RPMI7951 (cell line): Measurements from ENCODE around the gene RAB40B. TPM values are rescaled to one million over a fixed set of nuclear protein-coding genes. Genes with fewer than 3 reads are reported as not detected.
A peak's percentile ranks its signal among the peaks of the same experiment; 100 is the strongest.

Experiments used
- DNase-seq: peaks from one replicate; pipeline ENCODE4 v3.0.0-alpha.2; 2012; ENCODE audit warnings: low read depth
- total RNA-seq: library from RNA; depleted of rRNA; stranded (reverse); fragments of >200 nt; shearing (Covaris generic); gene quantifications from 2 replicates; pipeline ENCODE4 v1.2.3, GENCODE V29; 2014

The RAB40B gene
- total RNA-seq, 1 experiment from 2014 or later, result 7.3 TPM

DNA sequence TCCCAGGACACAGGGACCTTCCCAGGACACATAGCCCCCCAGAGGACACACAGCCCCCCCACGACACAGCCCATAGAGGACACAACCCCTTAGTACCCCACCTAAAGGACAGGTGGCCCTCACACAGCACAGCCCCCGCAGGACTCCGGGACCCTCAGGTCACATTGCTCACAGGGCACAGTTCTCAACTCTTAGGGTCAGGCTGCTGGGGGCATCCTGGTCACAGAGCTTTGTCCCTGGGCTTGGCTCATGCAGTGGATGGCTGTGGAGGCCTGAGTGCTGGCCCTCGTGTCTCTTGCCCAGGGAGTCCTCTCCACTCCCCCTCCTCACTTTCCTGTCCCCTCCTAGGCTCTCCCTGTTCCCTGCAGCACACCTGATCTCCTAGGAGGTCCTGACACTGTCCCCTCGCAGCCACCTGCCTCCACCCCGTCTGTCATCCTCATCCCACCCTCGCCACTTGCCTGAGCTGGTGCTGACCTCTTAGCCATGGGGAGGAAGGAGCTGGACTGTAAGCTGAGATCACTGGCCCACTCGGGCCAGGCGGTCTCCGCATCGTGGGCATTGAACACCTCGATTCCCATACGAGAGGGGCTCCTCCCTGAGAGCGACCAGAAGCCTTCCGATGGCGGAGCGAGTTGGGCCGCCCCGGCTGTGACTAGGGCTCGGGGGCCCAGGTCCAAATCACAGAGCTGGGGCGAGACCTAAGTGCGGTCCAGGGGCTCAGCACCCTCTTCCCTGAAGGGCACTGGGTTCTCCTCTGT lies 48.8 kb downstream of the RAB40B start:
- no peak for DNase-seq

DNA sequence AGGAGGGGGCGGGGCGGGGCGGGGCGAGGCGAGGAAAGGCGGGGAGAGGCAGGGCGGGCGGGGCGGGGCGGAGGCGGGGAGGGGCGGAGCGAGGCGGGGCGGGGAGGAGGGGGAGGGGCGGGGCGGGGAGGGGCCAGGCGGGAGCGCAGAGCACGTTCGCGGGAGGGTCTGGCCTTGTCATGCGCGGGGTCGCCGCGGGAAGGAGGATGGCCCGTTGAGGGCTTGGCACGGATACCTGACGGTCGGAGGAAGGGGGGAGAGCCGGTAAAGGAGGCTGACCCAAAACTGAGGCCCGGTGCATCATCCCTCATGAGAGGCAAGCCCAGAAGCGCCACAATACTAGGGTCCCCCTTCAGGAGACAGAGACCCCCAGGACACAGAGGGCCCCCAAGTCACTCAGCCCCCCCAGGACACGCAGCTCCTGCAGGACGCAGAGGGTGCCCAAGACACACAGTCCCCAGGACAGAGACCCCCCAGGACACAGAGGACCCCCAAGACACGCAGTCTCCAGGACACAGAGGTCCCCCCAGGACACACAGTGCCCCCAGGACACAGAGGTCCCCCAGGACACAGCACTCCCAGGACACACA lies 49.7 kb downstream of the RAB40B start:
- DNase-seq, result peak; percentile 18

DNA sequence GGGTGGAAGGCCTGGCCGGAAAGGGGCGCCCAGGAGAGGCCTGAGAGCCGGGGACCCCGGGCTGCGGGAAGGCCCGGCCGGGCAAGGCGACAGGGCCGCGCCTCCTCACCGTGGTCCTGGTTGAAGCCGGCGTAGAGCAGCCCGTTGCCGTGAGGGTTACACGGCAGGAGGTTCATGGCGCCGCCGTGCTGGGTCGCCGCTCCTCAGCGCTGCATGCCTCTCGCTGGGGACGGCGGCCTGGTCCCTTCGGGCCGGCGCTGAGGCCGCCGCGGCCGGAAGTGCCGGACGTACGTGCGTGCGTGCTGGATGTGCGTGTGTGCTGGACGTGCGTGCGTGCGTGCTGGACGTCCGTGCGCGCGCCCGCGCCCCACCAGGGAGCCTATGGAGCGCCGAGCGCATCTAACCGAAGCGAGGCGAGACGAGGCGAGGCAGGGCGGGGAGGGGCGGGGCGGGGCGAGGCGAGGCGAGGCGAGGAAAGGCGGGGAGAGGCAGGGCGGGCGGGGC lies 50.3 kb downstream of the RAB40B start, which contains the start of gene WDR45B:
TSS of gene WDR45B (minus strand) at position 280 of the 504 bp plus-strand sequence. CDS start at position 176, 104 bp downstream.
- DNase-seq, result peak; percentile 94

DNA sequence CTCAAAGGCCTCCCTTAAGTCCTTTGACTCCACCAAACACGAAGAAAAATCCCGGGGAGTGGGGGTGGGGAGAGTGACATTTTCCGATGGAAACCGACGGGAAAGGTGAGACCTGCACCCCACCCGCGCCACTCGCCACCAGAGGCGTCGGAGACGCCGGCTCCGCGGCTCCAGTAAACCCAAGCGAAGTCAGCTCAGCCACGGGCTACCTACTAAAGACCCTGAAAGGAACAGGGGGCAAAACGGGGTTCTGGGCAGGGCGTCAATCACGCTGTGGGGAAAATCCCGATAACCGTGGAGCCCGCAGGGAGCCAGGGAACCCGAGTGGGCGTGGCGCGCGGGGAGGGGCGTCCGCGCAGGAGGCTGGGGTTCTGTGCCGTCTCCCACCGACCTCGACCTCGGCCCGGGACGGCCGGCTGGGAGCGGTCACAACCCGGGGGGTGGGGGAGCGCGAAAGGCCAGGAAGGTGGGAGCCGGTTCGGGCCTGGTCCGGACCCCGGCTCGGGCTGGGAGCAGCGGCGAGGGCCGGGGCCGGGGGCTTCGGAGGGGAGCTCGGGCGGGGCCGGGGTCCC lies 50.8 kb downstream of the RAB40B start:
- no peak for DNase-seq

DNA sequence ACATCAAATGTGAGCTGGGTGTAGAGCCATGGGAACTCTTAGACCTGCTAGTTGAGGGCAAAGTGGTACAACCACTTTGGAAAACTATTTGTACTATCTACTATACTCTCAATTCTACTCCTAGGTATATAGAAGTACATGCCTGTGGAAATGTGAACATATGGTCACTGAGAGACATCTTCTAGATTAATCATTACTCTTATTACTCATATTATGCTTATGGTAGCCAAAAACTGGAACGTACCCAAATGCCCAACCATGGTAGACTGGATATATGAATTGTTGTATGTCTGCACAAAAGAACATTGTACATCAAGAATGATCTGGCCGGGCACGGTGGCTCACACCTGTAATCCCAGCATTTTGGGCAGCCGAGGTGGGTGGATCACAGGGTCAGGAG lies 53.0 kb downstream of the RAB40B start:
- no peak for DNase-seq

DNA sequence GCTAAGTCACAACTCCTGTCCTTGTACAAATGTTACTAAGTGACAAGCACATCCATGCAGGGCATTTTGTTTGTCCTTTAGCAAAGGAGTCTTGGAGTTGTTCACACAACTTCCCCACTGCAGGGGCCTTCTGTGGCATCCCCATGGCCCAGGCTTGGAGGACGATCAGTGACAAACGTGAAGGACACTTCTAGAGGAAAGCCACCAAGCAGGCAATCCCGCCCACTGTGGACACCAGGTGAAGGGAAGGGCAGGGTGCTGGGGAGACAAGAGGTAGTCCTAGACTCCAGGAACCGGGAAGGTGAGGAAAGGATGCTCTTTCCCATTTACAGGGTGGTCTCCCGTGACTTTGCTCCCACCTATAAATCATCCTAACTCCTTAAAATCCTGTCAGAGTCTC lies 54.4 kb downstream of the RAB40B start:
- no peak for DNase-seq

DNA sequence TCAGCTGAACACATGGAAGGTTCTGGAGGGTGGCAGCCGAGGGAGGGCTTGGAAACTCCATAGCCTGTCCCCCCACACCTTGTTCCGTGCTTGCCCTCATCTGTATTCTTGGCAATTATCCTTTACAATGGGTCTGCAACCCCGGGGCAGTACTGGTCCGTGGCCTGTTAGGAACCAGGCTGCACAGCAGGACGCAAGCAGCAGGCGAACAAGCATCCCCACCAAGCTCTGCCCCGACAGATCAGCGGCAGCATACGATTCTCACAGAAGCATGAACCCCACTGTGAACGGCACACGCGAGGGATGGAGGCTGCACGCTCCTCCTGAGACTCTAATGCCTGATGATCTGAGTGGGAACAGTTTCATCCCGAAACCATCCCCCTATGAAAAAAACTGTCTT lies 56.5 kb downstream of the RAB40B start:
- no peak for DNase-seq

DNA sequence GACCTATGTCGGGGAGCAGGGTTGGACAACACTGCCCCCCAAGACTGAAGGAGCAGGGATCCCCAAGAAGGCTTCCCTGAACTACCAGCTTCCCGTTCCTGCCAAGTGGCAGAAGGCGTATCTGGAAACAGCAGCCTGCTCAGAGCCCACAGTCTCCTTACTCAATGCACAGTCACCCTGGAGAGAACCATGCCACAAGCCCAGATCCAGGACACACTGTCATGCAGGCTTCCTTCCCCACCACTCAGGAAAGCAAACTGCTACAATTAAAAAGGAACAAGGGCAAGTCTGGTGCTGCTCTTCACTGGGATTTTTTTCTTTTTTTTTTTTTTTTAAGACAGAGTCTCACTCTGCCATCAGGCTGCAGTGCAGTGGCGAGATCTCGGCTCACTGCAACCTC lies 58.5 kb downstream of the RAB40B start:
- DNase-seq, result no peak

DNA sequence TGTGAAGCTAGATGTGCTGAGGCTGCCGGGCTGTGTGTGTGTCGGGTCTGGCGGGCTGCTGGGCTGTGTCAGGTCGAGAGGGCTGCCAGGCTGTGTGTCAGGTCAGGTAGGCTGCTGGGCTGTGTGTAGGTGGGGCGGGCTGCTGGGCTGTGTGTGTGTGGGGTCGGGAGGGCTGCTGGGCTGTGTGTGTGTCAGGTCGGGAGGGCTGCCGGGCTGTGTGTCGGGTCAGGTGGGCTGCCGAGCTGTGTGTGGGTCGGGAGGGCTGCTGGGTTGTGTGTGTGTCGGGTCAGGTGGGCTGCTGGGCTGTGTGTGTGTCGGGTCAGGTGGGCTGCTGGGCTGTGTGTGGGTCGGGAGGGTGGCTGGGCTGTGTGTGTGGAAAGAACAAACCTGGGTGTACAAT lies 58.9 kb downstream of the RAB40B start:
- no peak for DNase-seq

DNA sequence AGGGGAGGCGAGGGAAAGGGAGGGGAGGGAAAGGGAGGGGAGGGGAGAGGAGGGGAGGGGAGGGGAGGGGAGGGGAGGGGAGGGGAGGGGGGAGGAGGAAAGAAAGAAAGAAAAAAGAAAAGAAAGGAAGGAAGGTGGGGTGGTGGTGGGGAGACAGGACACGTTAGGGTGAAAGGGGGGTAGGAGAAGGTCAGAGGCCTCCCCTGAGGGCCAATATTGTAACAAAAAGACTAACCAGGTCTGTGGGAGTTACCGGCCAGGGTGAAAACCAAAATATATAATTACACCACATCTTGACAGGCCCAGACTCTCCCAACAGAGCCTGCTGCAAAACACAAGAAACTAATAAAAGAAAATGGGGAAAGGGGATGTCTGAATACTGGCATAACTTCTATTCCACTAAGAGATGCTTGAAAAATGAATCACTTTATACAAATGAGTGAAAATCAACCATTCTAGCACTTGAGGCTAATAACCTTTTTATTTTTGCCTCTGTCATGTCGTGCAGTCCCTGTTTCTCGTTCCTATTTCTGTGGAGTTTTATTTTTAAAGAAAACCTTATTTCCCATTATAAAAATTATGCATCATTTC lies 60.2 kb downstream of the RAB40B start:
- DNase-seq, result no peak

DNA sequence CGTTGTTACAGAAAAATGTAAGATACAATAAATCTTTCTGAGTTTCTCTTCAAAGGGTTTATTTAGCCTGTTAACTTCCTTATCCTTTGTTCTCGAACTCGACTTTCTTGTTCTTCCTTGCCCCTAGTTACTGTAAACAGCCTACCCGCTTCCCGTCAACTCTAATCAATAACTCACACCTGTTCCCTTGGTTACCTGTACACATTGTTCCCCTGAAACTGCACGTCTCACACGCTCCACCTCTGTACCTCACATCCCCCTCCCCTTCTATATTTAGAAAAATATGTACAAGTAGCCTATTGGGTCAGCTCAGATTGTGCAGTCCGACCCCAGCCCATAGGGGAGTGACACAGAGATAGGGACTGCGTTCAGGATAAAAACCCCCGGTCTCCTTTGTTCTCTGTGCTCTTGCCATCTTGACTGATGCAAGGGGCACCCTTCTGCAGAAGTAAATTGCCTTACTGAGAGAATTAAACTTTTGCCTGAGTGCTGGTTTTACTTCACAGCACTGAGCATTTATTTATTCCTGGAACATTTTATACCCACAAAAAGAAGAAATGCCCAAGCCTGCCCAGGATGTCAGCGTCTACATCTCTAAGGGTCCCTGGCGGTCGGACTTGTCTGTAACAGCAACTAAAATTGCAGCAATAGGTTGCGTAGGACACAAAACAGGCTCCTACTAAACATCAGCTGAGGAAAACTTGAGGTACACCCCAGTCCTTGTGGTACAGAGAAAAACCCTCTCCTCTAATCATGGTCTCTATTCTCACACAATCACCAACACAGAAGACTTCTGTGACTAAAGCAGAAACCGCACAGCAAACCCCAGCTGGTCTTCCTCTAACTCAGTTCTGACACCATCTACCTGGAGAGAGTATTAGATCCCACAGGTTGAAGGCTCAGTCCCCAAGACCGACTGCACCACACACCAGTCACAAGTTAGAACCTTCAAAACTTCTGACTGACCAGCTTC lies 61.6 kb downstream of the RAB40B start:
- no peak for DNase-seq

DNA sequence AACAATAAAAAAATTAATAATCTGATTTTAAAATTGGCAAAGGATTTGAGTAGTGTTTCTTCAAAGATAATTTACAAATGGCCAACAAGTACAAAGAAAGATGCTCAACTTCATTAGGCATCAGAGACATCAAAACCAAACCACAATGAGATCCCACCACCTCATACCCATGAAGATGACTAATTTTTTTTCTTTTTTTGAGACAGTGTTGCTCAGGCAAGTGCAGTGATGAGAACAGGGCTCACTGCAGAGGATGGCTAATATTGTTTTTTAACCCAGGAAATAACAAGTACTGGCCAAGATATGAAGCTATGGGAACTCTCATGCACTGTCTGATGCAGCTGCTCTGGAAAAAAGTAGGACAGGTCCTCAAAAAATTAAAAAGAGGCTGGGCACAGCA lies 65.2 kb downstream of the RAB40B start:
- no peak for DNase-seq

DNA sequence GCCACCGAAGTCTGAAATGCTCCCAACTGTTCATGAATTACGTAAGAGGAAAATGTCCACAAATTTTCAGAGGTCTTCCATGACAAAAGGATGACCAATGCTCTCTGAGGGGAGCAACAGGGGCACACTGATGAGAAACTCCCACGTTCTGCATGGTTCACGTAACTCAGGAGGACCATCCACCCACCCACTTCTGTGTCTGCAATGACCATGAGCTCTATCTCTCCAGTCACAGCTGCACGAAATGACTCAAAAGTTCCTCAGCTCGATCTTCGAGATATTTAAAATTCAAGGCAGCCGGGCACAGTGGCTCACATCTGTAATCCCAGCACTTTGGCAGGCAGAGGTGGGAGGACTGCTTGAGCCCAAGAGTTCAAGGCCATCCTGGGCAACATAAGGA lies 66.0 kb downstream of the RAB40B start:
- no peak for DNase-seq

DNA sequence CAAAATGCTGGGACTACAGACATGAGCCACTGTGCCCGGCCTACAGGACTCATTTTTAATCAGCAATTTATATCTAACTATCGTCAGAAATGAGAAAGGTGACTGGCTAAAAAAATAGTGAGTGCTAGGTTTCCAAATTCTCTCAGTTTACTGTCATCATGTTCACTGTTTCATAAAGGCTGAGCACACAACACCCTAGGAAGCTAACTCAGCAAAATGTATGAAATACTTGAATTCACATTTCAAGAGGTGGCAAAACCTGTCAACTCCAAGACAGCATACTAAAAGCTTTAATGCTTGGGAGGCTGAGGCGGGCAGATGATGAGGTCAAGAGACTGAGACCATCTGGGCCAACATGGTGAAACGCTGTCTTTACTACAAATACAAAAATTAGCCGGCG lies 67.0 kb downstream of the RAB40B start:
- no peak for DNase-seq

DNA sequence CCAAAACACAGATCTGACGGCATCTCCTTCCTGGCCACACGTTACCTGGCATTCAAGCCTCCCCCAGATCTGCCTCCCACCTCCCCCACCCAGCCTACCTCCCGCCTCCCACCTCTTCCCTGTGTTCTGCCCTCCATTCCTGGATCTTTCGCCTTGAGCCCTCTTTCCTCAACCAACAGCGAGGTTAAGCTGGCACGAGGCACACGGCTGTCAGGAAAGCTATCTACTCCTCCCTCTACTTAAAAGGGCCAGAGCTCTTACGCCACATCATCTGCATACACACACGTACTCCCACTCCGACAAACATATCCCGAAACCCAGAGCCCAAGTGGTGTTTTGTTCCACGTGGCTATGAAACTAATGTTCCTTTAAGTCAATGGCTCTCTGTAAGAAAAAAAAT lies 68.3 kb downstream of the RAB40B start:
- DNase-seq, result no peak

DNA sequence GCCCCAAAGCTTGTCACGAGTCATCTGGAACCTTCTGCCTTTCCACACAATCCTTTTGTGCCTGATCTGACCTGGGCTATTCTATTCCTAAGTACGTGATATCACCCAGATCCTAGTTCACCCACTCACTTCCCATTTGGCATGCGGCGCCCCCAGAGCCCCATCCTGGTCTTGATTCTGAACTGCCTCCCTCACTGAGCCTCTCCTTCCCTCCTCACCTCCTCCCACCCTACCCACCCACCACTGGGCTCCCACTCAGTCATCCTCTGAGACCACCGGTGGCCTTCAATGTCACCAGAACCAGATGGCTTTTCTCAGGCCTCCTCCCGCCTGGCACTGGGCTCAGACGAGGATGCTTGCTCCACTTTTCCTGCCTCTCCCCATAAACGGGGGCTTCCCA lies 68.8 kb downstream of the RAB40B start:
- no peak for DNase-seq

DNA sequence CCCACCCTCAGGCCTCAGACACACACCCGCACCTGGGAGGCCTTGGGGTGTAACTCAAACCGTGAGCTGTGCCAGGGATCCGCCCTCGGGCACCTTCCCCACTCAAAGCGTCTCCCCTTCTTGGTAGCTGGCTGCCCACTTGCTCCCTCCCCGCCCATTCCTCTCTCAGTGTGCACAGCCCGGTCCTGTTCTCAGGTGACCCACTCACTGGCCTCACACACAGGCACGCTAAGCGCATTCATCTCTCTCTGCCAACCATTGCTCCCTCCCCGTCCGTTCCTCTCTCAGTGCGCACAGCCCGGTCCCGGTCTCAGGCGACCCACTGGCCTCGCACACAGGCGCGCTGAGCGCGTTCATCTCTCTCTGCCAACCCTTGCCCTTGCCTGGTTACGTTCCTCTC lies 71.1 kb downstream of the RAB40B start:
- no peak for DNase-seq

DNA sequence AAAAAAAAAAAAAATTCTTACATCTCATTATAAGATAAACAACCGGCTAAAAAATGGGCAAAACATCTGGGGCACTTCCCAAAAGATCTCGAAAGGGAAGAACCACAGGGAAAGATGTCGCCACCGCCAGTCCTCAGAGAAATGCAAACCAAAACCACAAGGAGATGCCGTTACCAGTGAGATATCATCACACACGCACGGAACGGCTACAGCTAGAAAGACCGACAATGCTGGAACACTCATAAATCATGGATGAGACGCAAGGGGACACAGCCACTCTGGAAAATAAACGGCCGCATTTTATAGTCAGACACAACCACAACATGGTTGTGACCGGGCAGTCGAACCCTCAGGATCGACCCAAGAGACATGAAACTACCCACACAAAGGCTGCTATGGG lies 74.8 kb downstream of the RAB40B start:
- DNase-seq, result no peak

DNA sequence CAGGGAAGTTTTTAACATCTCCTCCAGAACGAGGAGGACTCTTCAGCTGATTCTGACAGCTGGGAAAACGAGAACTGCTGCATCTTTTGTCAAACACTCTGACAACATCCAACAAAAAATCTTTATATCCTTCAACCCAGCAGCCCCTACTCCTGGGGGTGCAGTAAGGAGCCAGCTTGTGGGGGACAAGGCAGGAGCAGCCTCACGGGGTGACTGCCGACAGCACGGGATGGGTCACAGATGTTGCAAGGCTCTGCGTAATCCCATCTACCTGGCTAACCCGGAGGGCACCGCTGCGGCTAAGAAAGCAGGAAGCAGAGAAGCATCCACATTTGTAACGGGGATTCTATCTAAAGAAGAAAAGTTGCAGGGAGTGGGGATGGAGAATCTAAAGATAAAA lies 78.9 kb downstream of the RAB40B start:
- DNase-seq, result no peak

DNA sequence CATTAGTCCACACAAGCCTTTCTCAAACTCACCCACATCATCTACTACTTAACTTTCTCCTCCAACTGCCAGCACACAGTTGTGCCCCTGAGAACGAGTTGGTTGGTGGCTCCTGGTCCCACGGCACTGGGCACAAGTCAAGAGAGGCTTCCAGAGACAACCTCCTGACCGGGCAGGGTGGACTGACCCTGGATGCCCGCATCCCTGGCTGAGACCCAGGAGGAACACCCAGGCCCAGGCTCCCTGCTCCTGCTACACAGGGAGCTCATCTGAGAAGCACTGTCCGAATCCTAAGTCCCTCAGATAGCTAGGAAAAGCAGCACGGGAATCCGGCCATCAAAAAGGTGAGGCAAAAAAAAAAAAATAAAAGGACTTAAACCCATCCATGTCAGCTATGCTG lies 79.3 kb downstream of the RAB40B start:
- DNase-seq, result no peak

DNA sequence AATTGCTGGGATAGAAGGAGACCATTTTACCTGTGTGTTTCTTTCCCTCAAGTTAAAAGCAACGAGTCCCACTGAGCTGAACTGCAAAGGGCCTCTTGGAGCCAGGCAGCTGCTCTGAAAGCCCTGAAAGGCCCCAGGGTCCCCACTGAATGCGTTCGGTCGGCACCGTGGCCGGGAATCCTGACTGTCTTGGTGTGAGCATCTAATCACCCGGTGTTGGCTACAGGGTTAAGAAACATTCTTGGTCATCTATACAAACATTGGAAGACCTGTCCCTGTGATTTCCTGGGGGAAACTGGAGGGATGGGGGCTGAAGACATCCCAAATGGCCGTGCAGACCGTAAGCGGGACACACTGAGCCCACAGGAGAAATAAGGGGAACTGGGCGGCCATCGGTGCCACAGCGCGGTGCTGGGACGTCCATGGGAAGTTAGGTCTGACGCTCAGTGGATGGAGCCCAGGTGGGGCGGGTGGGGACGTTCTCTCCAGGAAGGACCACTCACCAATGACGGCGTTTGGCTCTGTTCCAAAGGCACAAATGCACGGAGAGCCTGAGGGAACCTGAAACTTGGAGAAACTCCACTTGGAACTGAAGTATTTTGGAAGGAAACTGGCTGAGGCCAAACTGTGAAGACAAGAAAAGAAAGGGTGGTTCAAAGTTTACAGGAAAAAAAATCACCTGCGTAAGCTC lies 82.3 kb downstream of the RAB40B start:
- no peak for DNase-seq
